OCI-LY7 (cell line): ENCODE measurements around the gene MGRN1. TPM values are rescaled to one million over a fixed set of nuclear protein-coding genes. Genes with fewer than 3 reads are reported as not detected.

Source experiments
- BruUV-seq: library from RNA; stranded (reverse); fragments of 400-500 nt; replicated peaks from 2 replicates; lab custom pipeline; 2021; lab: Mats Ljungman, UMichigan
- CTCF ChIA-PET: fragments of 300-600 bp; sonication (Branson Sonifier 250); formaldehyde crosslinking; loops from one replicate; lab custom pipeline; 2022; ENCODE audit warnings: antibody characterized with exemption; ENCODE audit not compliant: unreplicated experiment; lab: Charles Lee
- POLR2A ChIA-PET: fragments of 300-600 bp; sonication (Branson Sonifier 250); formaldehyde crosslinking; loops from one replicate; lab custom pipeline; 2022; ENCODE audit warnings: antibody characterized with exemption; lab: Charles Lee
- DNase-seq: peaks from one replicate; pipeline ENCODE4 v3.0.0-alpha.2; 2015; ENCODE audit warnings: low spot score
- H2AFZ ChIP-seq: fragments of 200-600 bp; sonication (generic), shearing (Covaris generic); 2 replicates; pipeline ENCODE4 v1.6.1; 2014; ENCODE audit warnings: mild to moderate bottlenecking, antibody characterized with exemption, low read length, moderate library complexity
- H3K27ac ChIP-seq: fragments of 200-600 bp; sonication (generic); 2 replicates; pipeline ENCODE4 v1.5.1; 2014; ENCODE audit warnings: mixed run types, low read depth, mild to moderate bottlenecking, moderate library complexity, low read length, inconsistent platforms; ENCODE audit not compliant: poor library complexity, severe bottlenecking
- H3K36me3 ChIP-seq: fragments of 200-600 bp; sonication (generic); 2 replicates; pipeline ENCODE4 v1.6.1; 2014; ENCODE audit warnings: mild to moderate bottlenecking, antibody characterized with exemption, low read length, moderate library complexity, mixed read lengths; ENCODE audit not compliant: insufficient read depth
- H3K4me1 ChIP-seq: fragments of 200-600 bp; sonication (generic); 2 replicates; pipeline ENCODE4 v1.5.1; 2014; ENCODE audit warnings: mild to moderate bottlenecking, low read length; ENCODE audit not compliant: insufficient read depth, poor library complexity, severe bottlenecking
- H3K4me2 ChIP-seq: fragments of 200-600 bp; sonication (generic); 2 replicates; pipeline ENCODE4 v1.6.1; 2014; ENCODE audit warnings: mild to moderate bottlenecking, low read length
- H3K4me3 ChIP-seq: fragments of 200-600 bp; sonication (generic); 2 replicates; pipeline ENCODE4 v1.5.1; 2014; ENCODE audit warnings: mild to moderate bottlenecking, low read depth, low read length; ENCODE audit not compliant: poor library complexity, severe bottlenecking
- H3K79me2 ChIP-seq: fragments of 200-600 bp; sonication (generic); 2 replicates; pipeline ENCODE4 v1.6.1; 2016; ENCODE audit warnings: low read depth, mild to moderate bottlenecking, low read length, moderate library complexity, mixed read lengths; ENCODE audit not compliant: insufficient read depth
- H3K9me2 ChIP-seq: fragments of 200-600 bp; sonication (generic); 2 replicates; pipeline ENCODE4 v1.6.1; 2016; ENCODE audit warnings: mild to moderate bottlenecking, low read length, mixed read lengths; ENCODE audit not compliant: insufficient read depth
- H3K9me3 ChIP-seq: fragments of 200-600 bp; sonication (generic); 2 replicates; pipeline ENCODE4 v1.6.1; 2014; ENCODE audit warnings: mild to moderate bottlenecking, mixed run types, low read length, mixed read lengths
- H4K20me1 ChIP-seq: fragments of 200-600 bp; sonication (generic); 2 replicates; pipeline ENCODE4 v1.6.1; 2014; ENCODE audit warnings: mild to moderate bottlenecking, antibody characterized with exemption, low read length, moderate library complexity, mixed read lengths; ENCODE audit not compliant: insufficient read depth
- CTCF ChIP-seq: fragments of 200-600 bp; sonication (generic); conservative IDR thresholded peaks from 2 replicates; pipeline ENCODE4 v1.5.1; 2014; ENCODE audit warnings: mild to moderate bottlenecking, antibody characterized with exemption, low read length, moderate library complexity, mixed read lengths
- EZH2phosphoT487 ChIP-seq: fragments of 200-600 bp; sonication (generic); IDR thresholded peaks from 2 replicates; pipeline ENCODE4 v1.6.1; 2018; ENCODE audit warnings: low read depth, borderline replicate concordance, mild to moderate bottlenecking, mixed run types, antibody characterized with exemption, low read length, moderate library complexity, mixed read lengths
- intact Hi-C: fragments of 100-400 bp; cut with micrococcal nuclease; formaldehyde crosslinking; loops from one replicate; pipeline ENCODE4 v1.10.0; 2022; ENCODE audit not compliant: unreplicated experiment
- total RNA-seq, 2 experiments: library from RNA; depleted of rRNA in 1 of 2; stranded (reverse); fragments of >200 nt in 1 of 2; shearing (Covaris generic) in 1 of 2; gene quantifications; 2 replicates each; pipeline ENCODE4 v1.2.3, GENCODE V29; 2014 to 2022

MGRN1 gene
- total RNA-seq, 2 experiments from 2014 or later, result 14.1 to 43.1 TPM

- H3K4me2 ChIP-seq, result no peak overlapping the region
- intact Hi-C loops, result no loop called here
- ChIA-PET POLR2A (no interaction called here), CTCF (no interaction called here)
- no peak overlapping the region for H3K4me3 ChIP-seq
- no peaks in the 10 kb centered on the region for H3K4me1 ChIP-seq
- no peaks in the 10 kb centered on the region for H3K79me2 ChIP-seq
- no peak for DNase-seq
- no TSS peak for BruUV-seq
- no peak overlapping the region for H2AFZ ChIP-seq
- no peaks in the 10 kb centered on the region for H3K9me2 ChIP-seq
- peaks cover 63% of the 10 kb centered on the region; the same call in 1 of the 2 replicates for H3K36me3 ChIP-seq
- H3K9me3 ChIP-seq, result no peaks in the 10 kb centered on the region
- no peak overlapping the region for H3K27ac ChIP-seq
- TF ChIP-seq CTCF (no peak), EZH2phosphoT487 (no peak)
- H4K20me1 ChIP-seq, result no peaks in the 10 kb centered on the region
Observed at GRCh38 chr16:4700380-4700996, 75.9 kb downstream of the MGRN1 start.

GRCh38 chr16:4700997-4701743 lies 76.5 kb downstream of the MGRN1 start:
- no peak overlapping the region for H3K4me3 ChIP-seq
- peaks cover 59% of the 10 kb centered on the region; the same call in 1 of the 2 replicates for H3K36me3 ChIP-seq
- ChIA-PET CTCF (no interaction called here), POLR2A (no interaction called here)
- no peaks in the 10 kb centered on the region for H3K4me1 ChIP-seq
- DNase-seq, result no peak
- no peak overlapping the region for H3K4me2 ChIP-seq
- no peaks in the 10 kb centered on the region for H4K20me1 ChIP-seq
- TF ChIP-seq CTCF (no peak), EZH2phosphoT487 (no peak)
- BruUV-seq, result no TSS peak
- H3K9me2 ChIP-seq, result no peaks in the 10 kb centered on the region
- H3K9me3 ChIP-seq, result no peaks in the 10 kb centered on the region
- H3K27ac ChIP-seq, result no peak overlapping the region
- intact Hi-C loops, result no loop called here
- H3K79me2 ChIP-seq, result no peaks in the 10 kb centered on the region
- no peak overlapping the region for H2AFZ ChIP-seq
